OCI-LY7 (cell line): ENCODE data around the gene HJURP. TPM values are rescaled to one million over a fixed set of nuclear protein-coding genes. Genes with fewer than 3 reads are reported as not detected.

Experiments used
- BruUV-seq: library from RNA; stranded (reverse); fragments of 400-500 nt; replicated peaks from 2 replicates; lab custom pipeline; 2021; lab: Mats Ljungman, UMichigan
- CTCF ChIA-PET: fragments of 300-600 bp; sonication (Branson Sonifier 250); formaldehyde crosslinking; loops from one replicate; lab custom pipeline; 2022; ENCODE audit warnings: antibody characterized with exemption; ENCODE audit not compliant: unreplicated experiment; lab: Charles Lee
- POLR2A ChIA-PET: fragments of 300-600 bp; sonication (Branson Sonifier 250); formaldehyde crosslinking; loops from one replicate; lab custom pipeline; 2022; ENCODE audit warnings: antibody characterized with exemption; lab: Charles Lee
- DNase-seq: peaks from one replicate; pipeline ENCODE4 v3.0.0-alpha.2; 2015; ENCODE audit warnings: low spot score
- H2AFZ ChIP-seq: fragments of 200-600 bp; sonication (generic), shearing (Covaris generic); 2 replicates; pipeline ENCODE4 v1.6.1; 2014; ENCODE audit warnings: mild to moderate bottlenecking, antibody characterized with exemption, low read length, moderate library complexity
- H3K27ac ChIP-seq: fragments of 200-600 bp; sonication (generic); 2 replicates; pipeline ENCODE4 v1.5.1; 2014; ENCODE audit warnings: mixed run types, low read depth, mild to moderate bottlenecking, moderate library complexity, low read length, inconsistent platforms; ENCODE audit not compliant: poor library complexity, severe bottlenecking
- H3K36me3 ChIP-seq: fragments of 200-600 bp; sonication (generic); 2 replicates; pipeline ENCODE4 v1.6.1; 2014; ENCODE audit warnings: mild to moderate bottlenecking, antibody characterized with exemption, low read length, moderate library complexity, mixed read lengths; ENCODE audit not compliant: insufficient read depth
- H3K4me1 ChIP-seq: fragments of 200-600 bp; sonication (generic); 2 replicates; pipeline ENCODE4 v1.5.1; 2014; ENCODE audit warnings: mild to moderate bottlenecking, low read length; ENCODE audit not compliant: insufficient read depth, poor library complexity, severe bottlenecking
- H3K4me2 ChIP-seq: fragments of 200-600 bp; sonication (generic); 2 replicates; pipeline ENCODE4 v1.6.1; 2014; ENCODE audit warnings: mild to moderate bottlenecking, low read length
- H3K4me3 ChIP-seq: fragments of 200-600 bp; sonication (generic); 2 replicates; pipeline ENCODE4 v1.5.1; 2014; ENCODE audit warnings: mild to moderate bottlenecking, low read depth, low read length; ENCODE audit not compliant: poor library complexity, severe bottlenecking
- H3K79me2 ChIP-seq: fragments of 200-600 bp; sonication (generic); 2 replicates; pipeline ENCODE4 v1.6.1; 2016; ENCODE audit warnings: low read depth, mild to moderate bottlenecking, low read length, moderate library complexity, mixed read lengths; ENCODE audit not compliant: insufficient read depth
- H3K9me2 ChIP-seq: fragments of 200-600 bp; sonication (generic); 2 replicates; pipeline ENCODE4 v1.6.1; 2016; ENCODE audit warnings: mild to moderate bottlenecking, low read length, mixed read lengths; ENCODE audit not compliant: insufficient read depth
- H3K9me3 ChIP-seq: fragments of 200-600 bp; sonication (generic); 2 replicates; pipeline ENCODE4 v1.6.1; 2014; ENCODE audit warnings: mild to moderate bottlenecking, mixed run types, low read length, mixed read lengths
- H4K20me1 ChIP-seq: fragments of 200-600 bp; sonication (generic); 2 replicates; pipeline ENCODE4 v1.6.1; 2014; ENCODE audit warnings: mild to moderate bottlenecking, antibody characterized with exemption, low read length, moderate library complexity, mixed read lengths; ENCODE audit not compliant: insufficient read depth
- EZH2phosphoT487 ChIP-seq: fragments of 200-600 bp; sonication (generic); IDR thresholded peaks from 2 replicates; pipeline ENCODE4 v1.6.1; 2018; ENCODE audit warnings: low read depth, borderline replicate concordance, mild to moderate bottlenecking, mixed run types, antibody characterized with exemption, low read length, moderate library complexity, mixed read lengths
- intact Hi-C: fragments of 100-400 bp; cut with micrococcal nuclease; formaldehyde crosslinking; loops from one replicate; pipeline ENCODE4 v1.10.0; 2022; ENCODE audit not compliant: unreplicated experiment
- total RNA-seq, 2 experiments: library from RNA; depleted of rRNA in 1 of 2; stranded (reverse); fragments of >200 nt in 1 of 2; shearing (Covaris generic) in 1 of 2; gene quantifications; 2 replicates each; pipeline ENCODE4 v1.2.3, GENCODE V29; 2014 to 2022
- TF ChIP-seq, protein P1 (sequence below): fragments of 200-600 bp; sonication (generic); conservative IDR thresholded peaks from 2 replicates; pipeline ENCODE4 v1.5.1; 2014; ENCODE audit warnings: mild to moderate bottlenecking, antibody characterized with exemption, low read length, moderate library complexity, mixed read lengths

The HJURP gene
- total RNA-seq, 2 experiments from 2014 or later = 94.3 to 122 TPM

- H2AFZ ChIP-seq = no peak overlapping the region
- H3K27ac ChIP-seq = no peak overlapping the region
- H3K9me2 ChIP-seq = no peaks in the 10 kb centered on the region
- H3K79me2 ChIP-seq = no peaks in the 10 kb centered on the region
- no peak overlapping the region for H3K4me3 ChIP-seq
- H3K9me3 ChIP-seq = no peaks in the 10 kb centered on the region
- DNase-seq = no peak
- BruUV-seq = no TSS peak
- H4K20me1 ChIP-seq = no peaks in the 10 kb centered on the region
- H3K4me2 ChIP-seq = no peak overlapping the region
- TF ChIP-seq, protein P1, sequence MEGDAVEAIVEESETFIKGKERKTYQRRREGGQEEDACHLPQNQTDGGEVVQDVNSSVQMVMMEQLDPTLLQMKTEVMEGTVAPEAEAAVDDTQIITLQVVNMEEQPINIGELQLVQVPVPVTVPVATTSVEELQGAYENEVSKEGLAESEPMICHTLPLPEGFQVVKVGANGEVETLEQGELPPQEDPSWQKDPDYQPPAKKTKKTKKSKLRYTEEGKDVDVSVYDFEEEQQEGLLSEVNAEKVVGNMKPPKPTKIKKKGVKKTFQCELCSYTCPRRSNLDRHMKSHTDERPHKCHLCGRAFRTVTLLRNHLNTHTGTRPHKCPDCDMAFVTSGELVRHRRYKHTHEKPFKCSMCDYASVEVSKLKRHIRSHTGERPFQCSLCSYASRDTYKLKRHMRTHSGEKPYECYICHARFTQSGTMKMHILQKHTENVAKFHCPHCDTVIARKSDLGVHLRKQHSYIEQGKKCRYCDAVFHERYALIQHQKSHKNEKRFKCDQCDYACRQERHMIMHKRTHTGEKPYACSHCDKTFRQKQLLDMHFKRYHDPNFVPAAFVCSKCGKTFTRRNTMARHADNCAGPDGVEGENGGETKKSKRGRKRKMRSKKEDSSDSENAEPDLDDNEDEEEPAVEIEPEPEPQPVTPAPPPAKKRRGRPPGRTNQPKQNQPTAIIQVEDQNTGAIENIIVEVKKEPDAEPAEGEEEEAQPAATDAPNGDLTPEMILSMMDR = no peak
- TF ChIP-seq EZH2phosphoT487 = no peak
- H3K36me3 ChIP-seq = no peaks in the 10 kb centered on the region
- POLR2A ChIA-PET = no interaction called here
- CTCF ChIA-PET = no interaction called here
- intact Hi-C loops = no loop called here
- H3K4me1 ChIP-seq = peaks cover 11% of the 10 kb centered on the region
Measured at GRCh38 chr2:233800208-233800607, 54.1 kb downstream of the HJURP start.

- H2AFZ ChIP-seq = no peak overlapping the region
- H3K27ac ChIP-seq = no peak overlapping the region
- H3K4me2 ChIP-seq = no peak overlapping the region
- no peaks in the 10 kb centered on the region for H3K79me2 ChIP-seq
- intact Hi-C loops = no loop called here
- no peak for TF ChIP-seq EZH2phosphoT487
- TF ChIP-seq, protein P1 = no peak
- DNase-seq = no peak
- POLR2A ChIA-PET = interaction anchor here (0.5 kb wide), 1 partner anchor 170 kb away, joined by 3 read pairs; no protein-coding TSS in a partner anchor
- no TSS peak for BruUV-seq
- no peaks in the 10 kb centered on the region for H3K9me2 ChIP-seq
- CTCF ChIA-PET = no interaction called here
- H3K4me1 ChIP-seq = peaks cover 11% of the 10 kb centered on the region
- H3K4me3 ChIP-seq = no peak overlapping the region
- no peaks in the 10 kb centered on the region for H3K9me3 ChIP-seq
- no peaks in the 10 kb centered on the region for H3K36me3 ChIP-seq
- no peaks in the 10 kb centered on the region for H4K20me1 ChIP-seq
Measured at GRCh38 chr2:233799716-233800115, 54.6 kb downstream of the HJURP start.

- Histone ChIP-seq H3K4me1 (peaks cover 11% of the 10 kb centered on the region), H3K79me2 (no peaks in the 10 kb centered on the region), H3K36me3 (no peaks in the 10 kb centered on the region), H3K9me3 (no peaks in the 10 kb centered on the region), H3K27ac (no peak overlapping the region), H3K4me2 (no peak overlapping the region), H3K4me3 (no peak overlapping the region), H4K20me1 (no peaks in the 10 kb centered on the region), H3K9me2 (no peaks in the 10 kb centered on the region), H2AFZ (no peak overlapping the region)
- ChIA-PET CTCF (interaction anchor here (0.5 kb wide), 1 partner anchor 788 kb away, joined by 3 read pairs; no protein-coding TSS in a partner anchor), POLR2A (interaction anchor here (0.5 kb wide), 1 partner anchor 170 kb away, joined by 3 read pairs; no protein-coding TSS in a partner anchor)
- TF ChIP-seq EZH2phosphoT487 = no peak
- TF ChIP-seq, protein P1 = no peak
- BruUV-seq = no TSS peak
- no peak for DNase-seq
- intact Hi-C loops = no loop called here
Measured at GRCh38 chr2:233799087-233799665, 55.2 kb downstream of the HJURP start.
